ENCODE results near the gene BBS4. TPM values are rescaled to one million over a fixed set of nuclear protein-coding genes. Genes with fewer than 3 reads are reported as not detected.

BBS4 gene
- total RNA-seq, 1 experiment from 2014 or later = 22.4 TPM

DNA sequence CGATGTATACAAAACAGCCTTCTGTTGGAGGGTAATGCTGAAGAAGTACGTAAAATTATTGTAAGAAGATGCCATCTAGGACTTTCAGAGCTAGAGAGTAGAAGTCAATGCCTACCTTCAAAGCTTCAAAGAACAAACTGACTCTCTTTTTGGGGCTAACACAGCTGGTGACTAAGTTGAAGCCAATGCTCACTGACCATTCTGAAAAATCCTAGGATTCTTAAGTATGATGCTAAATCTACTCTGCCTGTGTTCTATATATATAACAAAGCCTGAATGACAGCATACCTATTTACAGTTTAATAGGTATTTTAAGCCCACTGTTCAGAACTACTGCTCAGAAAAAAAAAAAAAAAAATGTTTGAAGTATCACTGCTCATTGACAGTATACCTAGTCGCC, 78.6 kb downstream of the BBS4 start:
- Histone ChIP-seq H3K9me3 (peaks cover 4% of the 10 kb centered on the region; the same call in 1 of the 2 replicates), H3K36me3 (ENCODE audit: control insufficient read depth, insufficient read depth, low read length) (no peaks in the 10 kb centered on the region; the same call in 1 of the 2 replicates), H3K27me3 (replicated peaks; ENCODE audit: control insufficient read depth, insufficient read depth, low read length) (no peaks in the 10 kb centered on the region), H3K4me1 (no peaks in the 10 kb centered on the region), H3K4me3 (ENCODE audit: low read depth, low read length) (no peak overlapping the region)
- ChIA-PET CTCF (interaction anchor here (0.9 kb wide), 1 partner anchor 43 kb away, joined by 6 read pairs; no protein-coding TSS in a partner anchor), POLR2A (interaction anchor here (0.8 kb wide), 1 partner anchor 9 kb away, joined by 3 read pairs; no protein-coding TSS in a partner anchor)
- TF ChIP-seq, protein P1, sequence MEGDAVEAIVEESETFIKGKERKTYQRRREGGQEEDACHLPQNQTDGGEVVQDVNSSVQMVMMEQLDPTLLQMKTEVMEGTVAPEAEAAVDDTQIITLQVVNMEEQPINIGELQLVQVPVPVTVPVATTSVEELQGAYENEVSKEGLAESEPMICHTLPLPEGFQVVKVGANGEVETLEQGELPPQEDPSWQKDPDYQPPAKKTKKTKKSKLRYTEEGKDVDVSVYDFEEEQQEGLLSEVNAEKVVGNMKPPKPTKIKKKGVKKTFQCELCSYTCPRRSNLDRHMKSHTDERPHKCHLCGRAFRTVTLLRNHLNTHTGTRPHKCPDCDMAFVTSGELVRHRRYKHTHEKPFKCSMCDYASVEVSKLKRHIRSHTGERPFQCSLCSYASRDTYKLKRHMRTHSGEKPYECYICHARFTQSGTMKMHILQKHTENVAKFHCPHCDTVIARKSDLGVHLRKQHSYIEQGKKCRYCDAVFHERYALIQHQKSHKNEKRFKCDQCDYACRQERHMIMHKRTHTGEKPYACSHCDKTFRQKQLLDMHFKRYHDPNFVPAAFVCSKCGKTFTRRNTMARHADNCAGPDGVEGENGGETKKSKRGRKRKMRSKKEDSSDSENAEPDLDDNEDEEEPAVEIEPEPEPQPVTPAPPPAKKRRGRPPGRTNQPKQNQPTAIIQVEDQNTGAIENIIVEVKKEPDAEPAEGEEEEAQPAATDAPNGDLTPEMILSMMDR (IDR thresholded peaks at IDR 0.05; ENCODE audit: insufficient read depth in 1 of 2, low read depth in 1 of 2, low read length in 1 of 2, severe bottlenecking in 1 of 2, unreplicated experiment in 1 of 2) = no peak
- H3K27me3 Mint-ChIP-seq (ENCODE audit: insufficient read depth, unreplicated experiment) = no peaks in the 10 kb centered on the region
- no peak overlapping the region for H3K4me3 Mint-ChIP-seq (ENCODE audit: unreplicated experiment)
- H3K36me3 Mint-ChIP-seq (ENCODE audit: insufficient read depth, unreplicated experiment) = peaks cover 60% of the 10 kb centered on the region
- DNase-seq = no peak
- H3K4me1 Mint-ChIP-seq (ENCODE audit: low read depth, unreplicated experiment) = no peaks in the 10 kb centered on the region
- BruUV-seq (replicated peaks) = no TSS peak
- peaks cover 14% of the 10 kb centered on the region for H3K9me3 Mint-ChIP-seq (ENCODE audit: unreplicated experiment)
- intact Hi-C loops (cut with micrococcal nuclease; ENCODE audit: unreplicated experiment) = no loop called here
- no peak overlapping the region for H3K27ac Mint-ChIP-seq (ENCODE audit: unreplicated experiment)

DNA sequence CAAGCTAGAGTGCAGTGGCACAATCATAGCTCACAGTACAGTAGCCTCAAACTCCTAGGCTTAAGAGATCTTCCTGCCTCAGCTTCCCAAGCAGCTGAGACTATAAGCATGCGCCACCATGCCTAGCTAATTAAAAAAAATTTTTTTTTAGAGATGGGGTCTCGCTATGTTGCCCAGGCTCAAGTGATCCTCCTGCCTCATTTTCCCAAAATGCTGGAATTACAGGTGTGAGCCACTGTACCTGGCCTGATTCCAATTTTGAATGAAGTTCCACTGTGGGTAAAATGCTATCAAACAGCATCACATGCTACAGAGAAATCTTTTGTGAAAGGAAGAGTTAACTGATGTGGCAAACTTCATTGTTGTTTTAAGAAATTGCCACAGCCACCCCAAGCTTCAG, 80.0 kb downstream of the BBS4 start:
- H3K36me3 Mint-ChIP-seq (ENCODE audit: insufficient read depth, unreplicated experiment) = peaks cover 67% of the 10 kb centered on the region

DNA sequence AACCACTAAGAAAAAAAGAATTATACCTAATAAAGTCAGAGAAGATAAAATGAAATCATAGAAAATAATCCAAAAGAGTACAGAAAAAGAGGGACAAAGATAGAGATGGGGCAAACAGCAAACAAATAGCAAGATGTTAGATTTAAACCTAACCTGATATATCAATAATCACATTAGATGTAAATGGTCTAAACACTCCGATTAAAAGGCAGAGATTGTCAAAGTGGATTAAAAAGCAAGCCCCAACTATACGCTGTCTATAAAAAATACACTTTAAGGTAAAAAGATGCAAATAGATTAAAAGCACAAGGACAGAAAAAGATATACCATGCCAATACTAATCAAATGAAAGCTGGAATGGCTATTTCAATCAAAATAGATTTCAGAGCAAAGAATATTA, 80.8 kb downstream of the BBS4 start:
- Mint-ChIP-seq H3K9me3 (ENCODE audit: unreplicated experiment) (peaks cover 14% of the 10 kb centered on the region), H3K27me3 (ENCODE audit: insufficient read depth, unreplicated experiment) (no peaks in the 10 kb centered on the region), H3K4me3 (ENCODE audit: unreplicated experiment) (no peak overlapping the region), H3K4me1 (ENCODE audit: low read depth, unreplicated experiment) (no peaks in the 10 kb centered on the region), H3K36me3 (ENCODE audit: insufficient read depth, unreplicated experiment) (peaks cover 66% of the 10 kb centered on the region), H3K27ac (ENCODE audit: unreplicated experiment) (no peak overlapping the region)
- Histone ChIP-seq H3K9me3 (peaks cover 4% of the 10 kb centered on the region; the same call in 1 of the 2 replicates), H3K4me1 (no peaks in the 10 kb centered on the region), H3K4me3 (ENCODE audit: low read depth, low read length) (no peak overlapping the region), H3K27me3 (replicated peaks; ENCODE audit: control insufficient read depth, insufficient read depth, low read length) (no peaks in the 10 kb centered on the region), H3K36me3 (ENCODE audit: control insufficient read depth, insufficient read depth, low read length) (peaks cover 3% of the 10 kb centered on the region)
- ChIA-PET POLR2A (interaction anchor here (0.6 kb wide), 1 partner anchor 537 kb away, joined by 5 read pairs; no protein-coding TSS in a partner anchor), CTCF (no interaction called here)
- no TSS peak for BruUV-seq (replicated peaks)
- DNase-seq = no peak
- TF ChIP-seq, protein P1 (IDR thresholded peaks at IDR 0.05; ENCODE audit: insufficient read depth in 1 of 2, low read depth in 1 of 2, low read length in 1 of 2, severe bottlenecking in 1 of 2, unreplicated experiment in 1 of 2) = no peak
- intact Hi-C loops (cut with micrococcal nuclease; ENCODE audit: unreplicated experiment) = no loop called here

More for the DNA sequence above, 80.0 kb downstream of the BBS4 start:
- Histone ChIP-seq H3K4me1 (no peaks in the 10 kb centered on the region), H3K36me3 (ENCODE audit: control insufficient read depth, insufficient read depth, low read length) (peaks cover 3% of the 10 kb centered on the region), H3K9me3 (peaks cover 4% of the 10 kb centered on the region; the same call in 1 of the 2 replicates), H3K4me3 (ENCODE audit: low read depth, low read length) (no peak overlapping the region), H3K27me3 (replicated peaks; ENCODE audit: control insufficient read depth, insufficient read depth, low read length) (no peaks in the 10 kb centered on the region)
- H3K9me3 Mint-ChIP-seq (ENCODE audit: unreplicated experiment) = peaks cover 14% of the 10 kb centered on the region
- H3K4me3 Mint-ChIP-seq (ENCODE audit: unreplicated experiment) = no peak overlapping the region
- no peak for DNase-seq
- CTCF ChIA-PET = no interaction called here
- POLR2A ChIA-PET = no interaction called here
- H3K27ac Mint-ChIP-seq (ENCODE audit: unreplicated experiment) = no peak overlapping the region
- H3K4me1 Mint-ChIP-seq (ENCODE audit: low read depth, unreplicated experiment) = no peaks in the 10 kb centered on the region
- BruUV-seq (replicated peaks) = no TSS peak
- TF ChIP-seq, protein P1 (IDR thresholded peaks at IDR 0.05; ENCODE audit: insufficient read depth in 1 of 2, low read depth in 1 of 2, low read length in 1 of 2, severe bottlenecking in 1 of 2, unreplicated experiment in 1 of 2) = no peak
- intact Hi-C loops (cut with micrococcal nuclease; ENCODE audit: unreplicated experiment) = no loop called here
- no peaks in the 10 kb centered on the region for H3K27me3 Mint-ChIP-seq (ENCODE audit: insufficient read depth, unreplicated experiment)

Data from Caco-2 (cell line).